ENCODE data around the gene RELCH.

RELCH gene

GRCh38 chr18:62341473-62341872 is 154.4 kb downstream of the RELCH start:
- DNase-seq: no peak

GRCh38 chr18:62342884-62343283 is 155.8 kb downstream of the RELCH start:
- DNase-seq: no peak

DNA sequence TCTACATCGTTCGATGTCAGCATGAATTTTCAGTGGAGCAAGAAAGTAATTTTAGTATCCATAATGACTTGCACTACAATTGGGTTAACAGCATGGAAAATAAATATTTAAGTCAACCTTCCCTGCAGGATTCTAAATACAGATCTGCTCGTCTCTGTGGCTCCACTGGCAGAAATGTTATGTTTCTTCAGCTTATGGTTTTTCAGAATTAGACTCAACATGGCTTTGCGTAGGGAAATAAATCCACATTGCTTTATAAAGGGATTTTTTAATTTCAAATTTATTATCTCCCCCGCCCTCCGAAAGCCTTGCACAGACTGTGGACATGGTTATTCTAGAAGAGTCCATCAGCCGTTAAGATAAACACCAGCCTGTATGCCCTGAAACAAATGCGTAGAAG is 156.3 kb downstream of the RELCH start:
- no peak for DNase-seq

DNA sequence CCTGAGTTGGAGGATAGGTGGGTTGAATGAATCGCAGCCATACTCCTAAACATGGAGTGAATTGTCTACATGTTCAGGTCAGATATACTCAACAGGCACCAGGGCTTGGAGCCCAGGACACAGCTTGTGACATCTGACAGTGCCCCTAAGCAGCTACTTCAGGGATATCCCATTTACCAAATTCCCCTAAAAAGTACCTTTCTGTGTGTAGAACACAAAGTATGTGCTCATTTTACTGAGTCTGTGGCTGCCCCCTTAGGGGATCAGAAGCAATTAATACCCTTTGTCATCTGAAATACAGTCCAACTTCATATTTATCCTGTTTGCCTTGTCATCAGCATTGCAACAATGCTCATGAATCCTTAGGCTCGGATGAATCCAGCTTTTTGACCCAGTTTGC is 158.9 kb downstream of the RELCH start:
- DNase-seq: no peak

DNA sequence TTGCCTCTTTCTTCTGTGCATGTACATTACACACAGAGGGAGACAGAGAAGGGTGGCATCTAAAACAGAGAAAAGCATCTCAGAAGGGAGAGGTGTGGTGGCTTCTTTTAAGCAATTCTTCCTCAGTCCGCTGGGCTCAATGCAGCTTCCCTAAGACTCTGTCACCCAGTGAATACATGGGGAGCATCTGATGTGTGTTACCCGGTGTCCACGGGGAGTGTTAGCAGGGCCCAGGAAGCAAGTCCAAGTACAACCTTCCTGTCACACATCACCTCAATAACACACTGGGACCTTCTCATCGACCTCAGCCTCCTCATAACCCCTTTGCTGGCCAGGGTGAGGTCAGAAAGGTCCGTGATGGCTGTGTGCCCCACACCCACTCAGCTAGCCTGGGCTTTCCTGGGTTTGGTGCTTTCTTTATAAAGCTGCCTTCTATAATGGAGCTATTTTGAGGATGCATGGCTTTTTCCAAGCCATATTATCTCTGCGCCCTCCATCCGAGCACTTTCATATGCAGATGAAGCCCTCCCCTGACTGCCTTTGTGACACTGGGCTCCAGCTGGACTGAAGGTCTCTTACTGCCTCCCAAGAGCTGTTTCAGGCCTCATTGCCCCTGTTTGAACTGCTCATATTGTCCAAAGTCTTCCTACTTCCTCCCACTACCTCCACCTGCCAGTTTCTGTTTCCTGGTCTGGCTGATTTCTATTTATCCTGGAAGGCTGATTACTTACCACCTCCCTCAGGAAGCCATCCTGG is 159.5 kb downstream of the RELCH start:
- DNase-seq: no peak

GRCh38 chr18:62347089-62347506 is 160.0 kb downstream of the RELCH start:
- no peak for DNase-seq

GRCh38 chr18:62348474-62348873 is 161.4 kb downstream of the RELCH start:
- DNase-seq: no peak

- DNase-seq: no peak
These were observed 166.1 kb downstream of the RELCH start for GRCh38 chr18:62353170-62353569.

GRCh38 chr18:62354151-62354550 is 167.1 kb downstream of the RELCH start:
- DNase-seq: no peak

DNA sequence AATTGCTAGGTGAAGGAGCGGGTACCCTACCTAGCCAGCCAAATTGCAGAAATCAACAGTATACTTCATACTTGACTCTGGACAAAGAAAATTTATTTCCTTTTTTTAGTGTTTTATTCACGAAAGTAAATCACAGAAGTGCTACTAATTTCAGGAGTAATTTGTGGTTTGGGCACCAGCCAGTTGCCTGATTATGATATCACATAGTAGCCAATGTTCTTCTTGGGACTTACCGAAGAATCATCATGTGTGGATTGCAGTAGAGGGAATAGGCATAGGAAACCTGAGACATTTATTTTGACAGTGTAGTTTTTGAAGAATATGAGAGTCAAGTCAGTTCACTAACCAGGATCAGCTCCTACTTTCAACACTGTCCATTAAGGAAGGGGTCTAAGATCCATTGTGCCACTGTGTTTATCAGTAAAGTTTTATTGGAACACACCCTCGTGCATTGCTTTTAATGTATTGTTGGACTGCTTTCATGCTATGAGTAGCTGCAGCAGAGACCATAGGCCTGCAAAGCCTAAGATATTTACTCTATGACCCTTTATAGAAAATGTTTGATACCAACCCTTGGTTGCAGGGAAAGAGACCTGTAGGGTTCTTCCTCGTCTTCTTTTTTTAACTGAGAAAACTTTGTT is 170.1 kb downstream of the RELCH start:
- no peak for DNase-seq
